ENCODE results near the gene MRPS18A. TPM values are rescaled to one million over a fixed set of nuclear protein-coding genes. Genes with fewer than 3 reads are reported as not detected.

Gene MRPS18A
- total and polyA plus RNA-seq, 9 of the 15 experiments (the other 6 are each of a cell fraction or from before 2014, with no cell fraction given), result 87.5 to 243 (median 125) TPM

- TF ChIP-seq ZNF668 (CRISPR knock-in tag; IDR thresholded peaks at IDR 0.05), result no peak
- no peak; the same call in 1 of the 2 replicates for TF ChIP-seq ZNF12 (CRISPR knock-in tag; IDR thresholded peaks at IDR 0.05)
- TF ChIP-seq XRCC3 (IDR thresholded peaks at IDR 0.05), result no peak
- TF ChIP-seq RBM17 (IDR thresholded peaks at IDR 0.05; ENCODE audit: borderline replicate concordance, low read depth, low read length), result no peak
- TF ChIP-seq ZNF830 (CRISPR knock-in tag; IDR thresholded peaks at IDR 0.05), result 0 out of 2 replicates have a peak, but pooled peaks have one; percentile 84
- peak; percentile 22; the same call in 1 of the 2 replicates for TF ChIP-seq ZBTB12 (CRISPR knock-in tag; IDR thresholded peaks at IDR 0.05)
- TF ChIP-seq PHF20 (IDR thresholded peaks at IDR 0.05; ENCODE audit: partially characterized antibody), result no peak
- TF ChIP-seq TCF3 (CRISPR knock-in tag; IDR thresholded peaks at IDR 0.05), result no peak
- TF ChIP-seq ZNF253 (CRISPR knock-in tag; conservative IDR thresholded peaks at IDR 0.05), result no peak
- TF ChIP-seq, protein P1, sequence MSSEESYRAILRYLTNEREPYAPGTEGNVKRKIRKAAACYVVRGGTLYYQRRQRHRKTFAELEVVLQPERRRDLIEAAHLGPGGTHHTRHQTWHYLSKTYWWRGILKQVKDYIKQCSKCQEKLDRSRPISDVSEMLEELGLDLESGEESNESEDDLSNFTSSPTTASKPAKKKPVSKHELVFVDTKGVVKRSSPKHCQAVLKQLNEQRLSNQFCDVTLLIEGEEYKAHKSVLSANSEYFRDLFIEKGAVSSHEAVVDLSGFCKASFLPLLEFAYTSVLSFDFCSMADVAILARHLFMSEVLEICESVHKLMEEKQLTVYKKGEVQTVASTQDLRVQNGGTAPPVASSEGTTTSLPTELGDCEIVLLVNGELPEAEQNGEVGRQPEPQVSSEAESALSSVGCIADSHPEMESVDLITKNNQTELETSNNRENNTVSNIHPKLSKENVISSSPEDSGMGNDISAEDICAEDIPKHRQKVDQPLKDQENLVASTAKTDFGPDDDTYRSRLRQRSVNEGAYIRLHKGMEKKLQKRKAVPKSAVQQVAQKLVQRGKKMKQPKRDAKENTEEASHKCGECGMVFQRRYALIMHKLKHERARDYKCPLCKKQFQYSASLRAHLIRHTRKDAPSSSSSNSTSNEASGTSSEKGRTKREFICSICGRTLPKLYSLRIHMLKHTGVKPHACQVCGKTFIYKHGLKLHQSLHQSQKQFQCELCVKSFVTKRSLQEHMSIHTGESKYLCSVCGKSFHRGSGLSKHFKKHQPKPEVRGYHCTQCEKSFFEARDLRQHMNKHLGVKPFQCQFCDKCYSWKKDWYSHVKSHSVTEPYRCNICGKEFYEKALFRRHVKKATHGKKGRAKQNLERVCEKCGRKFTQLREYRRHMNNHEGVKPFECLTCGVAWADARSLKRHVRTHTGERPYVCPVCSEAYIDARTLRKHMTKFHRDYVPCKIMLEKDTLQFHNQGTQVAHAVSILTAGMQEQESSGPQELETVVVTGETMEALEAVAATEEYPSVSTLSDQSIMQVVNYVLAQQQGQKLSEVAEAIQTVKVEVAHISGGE (CRISPR knock-in tag; IDR thresholded peaks at IDR 0.05), result no peak
- TF ChIP-seq, protein P2, sequence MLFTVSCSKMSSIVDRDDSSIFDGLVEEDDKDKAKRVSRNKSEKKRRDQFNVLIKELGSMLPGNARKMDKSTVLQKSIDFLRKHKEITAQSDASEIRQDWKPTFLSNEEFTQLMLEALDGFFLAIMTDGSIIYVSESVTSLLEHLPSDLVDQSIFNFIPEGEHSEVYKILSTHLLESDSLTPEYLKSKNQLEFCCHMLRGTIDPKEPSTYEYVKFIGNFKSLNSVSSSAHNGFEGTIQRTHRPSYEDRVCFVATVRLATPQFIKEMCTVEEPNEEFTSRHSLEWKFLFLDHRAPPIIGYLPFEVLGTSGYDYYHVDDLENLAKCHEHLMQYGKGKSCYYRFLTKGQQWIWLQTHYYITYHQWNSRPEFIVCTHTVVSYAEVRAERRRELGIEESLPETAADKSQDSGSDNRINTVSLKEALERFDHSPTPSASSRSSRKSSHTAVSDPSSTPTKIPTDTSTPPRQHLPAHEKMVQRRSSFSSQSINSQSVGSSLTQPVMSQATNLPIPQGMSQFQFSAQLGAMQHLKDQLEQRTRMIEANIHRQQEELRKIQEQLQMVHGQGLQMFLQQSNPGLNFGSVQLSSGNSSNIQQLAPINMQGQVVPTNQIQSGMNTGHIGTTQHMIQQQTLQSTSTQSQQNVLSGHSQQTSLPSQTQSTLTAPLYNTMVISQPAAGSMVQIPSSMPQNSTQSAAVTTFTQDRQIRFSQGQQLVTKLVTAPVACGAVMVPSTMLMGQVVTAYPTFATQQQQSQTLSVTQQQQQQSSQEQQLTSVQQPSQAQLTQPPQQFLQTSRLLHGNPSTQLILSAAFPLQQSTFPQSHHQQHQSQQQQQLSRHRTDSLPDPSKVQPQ (CRISPR knock-in tag; IDR thresholded peaks at IDR 0.05; ENCODE audit: borderline replicate concordance), result no peak
- no peak for TF ChIP-seq THAP12 (CRISPR knock-in tag; IDR thresholded peaks at IDR 0.05)
- TF ChIP-seq SOX6 (IDR thresholded peaks at IDR 0.05), result no peak
- TF ChIP-seq CSDE1 (IDR thresholded peaks at IDR 0.05), result no peak
- no peak for TF ChIP-seq ZNF24 (IDR thresholded peaks at IDR 0.05)
- TF ChIP-seq PREB (CRISPR knock-in tag; IDR thresholded peaks at IDR 0.05), result no peak
- no peak for TF ChIP-seq NCOR1 (IDR thresholded peaks at IDR 0.05)
Measured at GRCh38 chr6:43625393-43625992, 62.1 kb downstream of the MRPS18A start (continued).
